Hepatocyte (in vitro differentiated cells): ENCODE results near the gene RABGAP1L.

Source experiments
- CTCF ChIP-seq: fragments of 200-600 bp; sonication (generic); IDR thresholded peaks from 2 replicates; pipeline ENCODE4 v1.5.1; 2016; ENCODE audit warnings: antibody characterized with exemption, mild to moderate bottlenecking; ENCODE audit not compliant: poor library complexity
- EZH2 ChIP-seq: fragments of 200-600 bp; sonication (generic); IDR thresholded peaks from 2 replicates; pipeline ENCODE4 v1.6.1; 2016; ENCODE audit warnings: antibody characterized with exemption, mild to moderate bottlenecking, borderline replicate concordance
- EZH2phosphoT487 ChIP-seq: fragments of 200-600 bp; sonication (generic); IDR thresholded peaks from one replicate; pipeline ENCODE4 v1.6.1; 2018; ENCODE audit warnings: antibody characterized with exemption, mild to moderate bottlenecking, low read depth, moderate library complexity; ENCODE audit not compliant: unreplicated experiment, severe bottlenecking

- TF ChIP-seq CTCF, result no peak
- no peak for TF ChIP-seq EZH2
- TF ChIP-seq EZH2phosphoT487, result no peak
Observed at GRCh38 chr1:174676856-174677255, 517.5 kb downstream of the RABGAP1L start.
